GM12878 (cell line): ENCODE measurements around the gene HIVEP2. TPM values are rescaled to one million over a fixed set of nuclear protein-coding genes. Genes with fewer than 3 reads are reported as not detected.

ENCODE experiments used
- ATAC-seq: fragments of 200-7000 bp; cut with Tn5 transposase; 3 replicates; pipeline ENCODE4 v1.9.1; 2020; ENCODE audit warnings: mild to moderate bottlenecking, moderate library complexity
- BruUV-seq: library from RNA; stranded (reverse); fragments of 400-500 nt; replicated peaks from 2 replicates; lab custom pipeline; 2021; lab: Mats Ljungman, UMichigan
- CTCF ChIA-PET: fragments of 300-600 bp; sonication (Branson Sonifier 250); formaldehyde crosslinking; extraction: SDS; loops from one replicate; lab custom pipeline; 2021; ENCODE audit warnings: inconsistent platforms; lab: Yijun Ruan, JAX
- POLR2A ChIA-PET: fragments of 350-600 bp; formaldehyde crosslinking; extraction: SDS; loops from one replicate; lab custom pipeline; 2021; ENCODE audit warnings: inconsistent platforms; lab: Charles Lee
- RAD21 ChIA-PET: fragments of 300-600 bp; sonication (Branson Sonifier 250); formaldehyde crosslinking; loops from one replicate; lab custom pipeline; 2023; ENCODE audit warnings: antibody characterized with exemption; ENCODE audit not compliant: unreplicated experiment; lab: Charles Lee
- SMC1A ChIA-PET: fragments of 300-600 bp; sonication (Branson Sonifier 250); formaldehyde crosslinking; loops from one replicate; lab custom pipeline; 2023; ENCODE audit not compliant: unreplicated experiment, uncharacterized antibody; lab: Charles Lee
- DNase-seq: peaks from one replicate; pipeline ENCODE4 v3.0.0-alpha.2; 2011; ENCODE audit warnings: low read depth, low spot score
- FAIRE-seq: peaks from 3 replicates; lab custom pipeline; 2011; peaks lifted over from hg19 to GRCh38; lab: Jason Lieb, UNC
- H2AFZ ChIP-seq: 2 replicates; pipeline ENCODE4 v1.6.0; 2011; ENCODE audit warnings: low read depth, low read length, control low read depth; ENCODE audit not compliant: control insufficient read depth
- H3K27ac ChIP-seq: 2 replicates; pipeline ENCODE4 v1.5.1; 2011; ENCODE audit warnings: control low read depth; ENCODE audit not compliant: control insufficient read depth, insufficient read depth
- H3K27me3 ChIP-seq, 2 experiments: replicated peaks in 1 of 2; 2 replicates each; pipeline versions ENCODE4 v1.6.0 to v1.6.1; 2011; ENCODE audit warnings: low read length in 1 of 2; ENCODE audit not compliant: control insufficient read depth in 2 of 2, insufficient read depth in 2 of 2
- H3K36me3 ChIP-seq, 2 experiments: 2 replicates each; pipeline ENCODE4 v1.5.1; 2011; ENCODE audit warnings: low read length in 1 of 2; ENCODE audit not compliant: control insufficient read depth in 2 of 2, insufficient read depth in 2 of 2
- H3K4me1 ChIP-seq: 2 replicates; pipeline ENCODE4 v1.6.1; 2011; ENCODE audit warnings: mild to moderate bottlenecking, low read length, moderate library complexity, mixed read lengths; ENCODE audit not compliant: control insufficient read depth, insufficient read depth
- H3K4me2 ChIP-seq: 2 replicates; pipeline ENCODE4 v1.6.0; 2011; ENCODE audit warnings: control low read depth; ENCODE audit not compliant: control insufficient read depth, insufficient read depth
- H3K4me3 ChIP-seq: fragments of 200-600 bp; sonication (generic); 2 replicates; pipeline ENCODE4 v1.5.1; 2016
- H3K79me2 ChIP-seq: 2 replicates; pipeline ENCODE4 v1.6.0; 2011; ENCODE audit warnings: low read length; ENCODE audit not compliant: control insufficient read depth, insufficient read depth
- H3K9ac ChIP-seq: 2 replicates; pipeline ENCODE4 v1.8.0; 2011; ENCODE audit warnings: low read length, control low read depth, mixed read lengths; ENCODE audit not compliant: control insufficient read depth, insufficient read depth
- H3K9me3 ChIP-seq: replicated peaks from 3 replicates; pipeline ENCODE4 v1.5.1; 2011; ENCODE audit warnings: mild to moderate bottlenecking, low read length; ENCODE audit not compliant: control insufficient read depth, insufficient read depth
- H4K20me1 ChIP-seq: 2 replicates; pipeline ENCODE4 v1.6.0; 2011; ENCODE audit not compliant: control insufficient read depth, insufficient read depth
- BCLAF1 ChIP-seq: fragments of 450-650 bp; IDR thresholded peaks from 2 replicates; pipeline ENCODE4 v1.6.1; 2017; ENCODE audit warnings: antibody characterized with exemption, mild to moderate bottlenecking, moderate library complexity
- E4F1 ChIP-seq: fragments of 450-650 bp; IDR thresholded peaks from 2 replicates; pipeline ENCODE4 v1.6.1; 2018; ENCODE audit warnings: borderline replicate concordance, mild to moderate bottlenecking; ENCODE audit not compliant: partially characterized antibody
- EED ChIP-seq: sonication (generic); IDR thresholded peaks from 2 replicates; pipeline ENCODE4 v1.6.1; 2016; ENCODE audit warnings: antibody characterized with exemption, low read depth
- EP300 ChIP-seq, 2 experiments: fragments of 150-350 bp in 1 of 2; IDR thresholded peaks; 2 replicates each; pipeline ENCODE4 v1.6.1; 2011 to 2012; ENCODE audit warnings: low read depth in 2 of 2, low read length in 2 of 2, borderline replicate concordance in 1 of 2, improper control_type of control experiment in 1 of 2, inconsistent platforms in 1 of 2; ENCODE audit not compliant: control insufficient read depth in 1 of 2
- GATAD2B ChIP-seq: fragments of 450-650 bp; conservative IDR thresholded peaks from 2 replicates; pipeline ENCODE4 v1.6.1; 2017; ENCODE audit warnings: low read depth, mild to moderate bottlenecking, moderate library complexity
- HDAC6 ChIP-seq: fragments of 200-600 bp; sonication (generic); IDR thresholded peaks from one replicate; pipeline ENCODE4 v1.8.0; 2017; ENCODE audit warnings: antibody characterized with exemption; ENCODE audit not compliant: unreplicated experiment
- MTA3 ChIP-seq: IDR thresholded peaks from 2 replicates; pipeline ENCODE4 v1.6.1; 2012; ENCODE audit warnings: low read length, inconsistent platforms, borderline replicate concordance
- MYC ChIP-seq: IDR thresholded peaks from 2 replicates; pipeline ENCODE4 v1.6.1; 2011; ENCODE audit warnings: mild to moderate bottlenecking, low read length, moderate library complexity, inconsistent platforms; ENCODE audit not compliant: insufficient read depth, insufficient replicate concordance, insufficient read length, severe bottlenecking
- PAX8 ChIP-seq: fragments of 450-650 bp; IDR thresholded peaks from 2 replicates; pipeline ENCODE4 v1.6.1; 2017; ENCODE audit warnings: mild to moderate bottlenecking, moderate library complexity
- PRDM15 ChIP-seq: fragments of 450-650 bp; formaldehyde crosslinking; IDR thresholded peaks from 2 replicates; pipeline ENCODE4 v1.4.0; 2020; ENCODE audit warnings: mild to moderate bottlenecking, moderate library complexity
- RFX5 ChIP-seq: IDR thresholded peaks from 2 replicates; pipeline ENCODE4 v1.6.1; 2011; ENCODE audit warnings: low read depth, low read length, improper control_type of control experiment
- SIX5 ChIP-seq: IDR thresholded peaks from 2 replicates; pipeline ENCODE4 v1.6.1; 2011; ENCODE audit warnings: mild to moderate bottlenecking, low read depth, low read length, moderate library complexity; ENCODE audit not compliant: severe bottlenecking
- WRNIP1 ChIP-seq: IDR thresholded peaks from 2 replicates; pipeline ENCODE4 v1.6.1; 2011; ENCODE audit warnings: low read depth, low read length, improper control_type of control experiment, borderline replicate concordance
- WGBS: methylation state at CpG from one replicate; pipeline ENCODE4 v1.1.6; 2016; ENCODE audit warnings: low lambda C conversion rate; ENCODE audit not compliant: insufficient replicate concordance, insufficient coverage; ENCODE audit errors: missing lambda C conversion rate; 5-methylcytosine and 5-hydroxymethylcytosine counted together
- in situ Hi-C: fragments of 300-500 bp; cut with MboI; formaldehyde crosslinking; loops from 9 replicates; pipeline ENCODE4 v1.14.3; 2018; ENCODE audit warnings: mixed read lengths
- intact Hi-C: fragments of 100-400 bp; cut with micrococcal nuclease; formaldehyde crosslinking; loops from one replicate; pipeline ENCODE4 v1.14.2; 2022; ENCODE audit not compliant: unreplicated experiment
- polyA plus RNA-seq, 11 experiments: library from polyadenylated mRNA; depleted of rRNA in 4 of 11; unstranded in 6 of 11; stranded (reverse) in 5 of 11; fragments of >200 nt; fragmentation: Nextera tagmentation in 4 of 11; fragmentation: Illumina TruSeq in 1 of 11; extraction: Ambion mirVana in 4 of 11; extraction: Trizol in 1 of 11; gene quantifications; 1 replicate in 1 of 11; 2 replicates in 10 of 11; pipeline versions ENCODE4 v1.2.1 to v1.2.3, GENCODE V29; 2011 to 2016; ENCODE audit warnings: inconsistent platforms in 2 of 11, missing spikeins in 2 of 11, low read depth in 1 of 11
- total RNA-seq, 4 experiments: library from RNA; depleted of rRNA in 3 of 4; stranded (reverse); fragments of >200 nt in 3 of 4; fragmentation: Illumina TruSeq in 1 of 4; extraction: Trizol in 1 of 4; gene quantifications; 2 replicates each; pipeline versions ENCODE4 v1.2.1 to v1.2.3, GENCODE V29; 2013 to 2021

Gene HIVEP2
- total and polyA plus RNA-seq, 10 of the 15 experiments (the other 5 are each of a cell fraction or from before 2014, with no cell fraction given) = 1.2 to 15.7 (median 10.2) TPM

- H3K4me1 ChIP-seq = peaks cover 7% of the 10 kb centered on the region; the same call in 1 of the 2 replicates
- no TSS peak for BruUV-seq
- ATAC-seq = no peak
- H3K36me3 ChIP-seq = no peaks in the 10 kb centered on the region
- DNase-seq = no peak
- H3K4me2 ChIP-seq = no peak overlapping the region
- H3K9ac ChIP-seq = no peak overlapping the region
- H4K20me1 ChIP-seq = no peaks in the 10 kb centered on the region
- RAD21 ChIA-PET = interaction anchor here (0.6 to 0.8 kb wide), 2 partner anchors 9 to 450 kb away, joined by 3 read pairs; no protein-coding TSS in a partner anchor
- CTCF ChIA-PET = no interaction called here
- H3K4me3 ChIP-seq = no peak overlapping the region
- no peak for FAIRE-seq
- POLR2A ChIA-PET = interaction anchor here (1.0 kb wide), 1 partner anchor 10 kb away, joined by 4 read pairs; no protein-coding TSS in a partner anchor
- SMC1A ChIA-PET = interaction anchor here (0.6 to 1.7 kb wide), 10 partner anchors 8 to 747 kb away, joined by 3 to 6 read pairs (median 3); no protein-coding TSS in a partner anchor
- no peak overlapping the region for H3K27ac ChIP-seq
- H3K27me3 ChIP-seq = no peaks in the 10 kb centered on the region
- H3K79me2 ChIP-seq = no peaks in the 10 kb centered on the region
- intact Hi-C loops = no loop called here
- WGBS = 49% methylated on average over 2 of the region's 2 CpGs
- peak overlapping the region; percentile 28 for H2AFZ ChIP-seq
- in situ Hi-C loops = no loop called here
- H3K9me3 ChIP-seq = no peaks in the 10 kb centered on the region; the same call in 2 of the 3 replicates
- TF ChIP-seq PAX8 (no peak), HDAC6 (no peak), MTA3 (no peak), GATAD2B (no peak), MYC (no peak), WRNIP1 (no peak), PRDM15 (CRISPR knock-in tag) (no peak), RFX5 (no peak), EP300 (IDR thresholded peaks at IDR 0.05; ENCODE audit: borderline replicate concordance in 1 of 2, control insufficient read depth in 1 of 2, low read depth in 2 of 2, low read length in 2 of 2) (no peak), BCLAF1 (no peak), E4F1 (no peak), SIX5 (no peak), EED (no peak)
Measured at GRCh38 chr6:142707255-142707654, 237.7 kb downstream of the HIVEP2 start.
